Astrocyte (in vitro differentiated cells and primary cell): ENCODE results near the gene SIRT5.

ENCODE experiments used
- EZH2 ChIP-seq: IDR thresholded peaks from 2 replicates; pipeline ENCODE4 v1.6.1; 2012; ENCODE audit warnings: mild to moderate bottlenecking, low read length, inconsistent platforms; ENCODE audit not compliant: insufficient read depth
- TF ChIP-seq, protein P1 (sequence below): IDR thresholded peaks from 2 replicates; pipeline ENCODE4 v1.5.1; 2011; ENCODE audit warnings: low read depth, mild to moderate bottlenecking, inconsistent platforms, low read length, moderate library complexity; ENCODE audit not compliant: insufficient read depth

DNA sequence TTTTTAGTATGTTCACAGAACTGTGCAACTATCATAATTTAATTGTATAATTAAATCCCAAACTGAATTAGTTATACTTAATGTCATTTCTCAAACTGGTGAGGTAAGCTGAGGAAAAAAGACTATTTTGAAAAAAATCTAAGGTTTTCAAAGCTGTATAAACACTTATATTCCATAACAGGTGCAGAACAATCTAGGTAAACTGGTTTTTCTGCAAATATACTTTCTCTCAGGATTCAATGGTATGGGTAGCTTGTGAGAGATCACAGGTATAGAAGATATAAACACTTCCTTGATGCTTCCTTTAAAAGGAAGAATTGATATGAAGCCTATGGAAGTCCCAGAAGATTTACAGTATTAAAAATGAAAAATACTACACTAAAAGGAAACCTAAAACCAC is 74.4 kb downstream of the SIRT5 start:
- TF ChIP-seq, protein P1, sequence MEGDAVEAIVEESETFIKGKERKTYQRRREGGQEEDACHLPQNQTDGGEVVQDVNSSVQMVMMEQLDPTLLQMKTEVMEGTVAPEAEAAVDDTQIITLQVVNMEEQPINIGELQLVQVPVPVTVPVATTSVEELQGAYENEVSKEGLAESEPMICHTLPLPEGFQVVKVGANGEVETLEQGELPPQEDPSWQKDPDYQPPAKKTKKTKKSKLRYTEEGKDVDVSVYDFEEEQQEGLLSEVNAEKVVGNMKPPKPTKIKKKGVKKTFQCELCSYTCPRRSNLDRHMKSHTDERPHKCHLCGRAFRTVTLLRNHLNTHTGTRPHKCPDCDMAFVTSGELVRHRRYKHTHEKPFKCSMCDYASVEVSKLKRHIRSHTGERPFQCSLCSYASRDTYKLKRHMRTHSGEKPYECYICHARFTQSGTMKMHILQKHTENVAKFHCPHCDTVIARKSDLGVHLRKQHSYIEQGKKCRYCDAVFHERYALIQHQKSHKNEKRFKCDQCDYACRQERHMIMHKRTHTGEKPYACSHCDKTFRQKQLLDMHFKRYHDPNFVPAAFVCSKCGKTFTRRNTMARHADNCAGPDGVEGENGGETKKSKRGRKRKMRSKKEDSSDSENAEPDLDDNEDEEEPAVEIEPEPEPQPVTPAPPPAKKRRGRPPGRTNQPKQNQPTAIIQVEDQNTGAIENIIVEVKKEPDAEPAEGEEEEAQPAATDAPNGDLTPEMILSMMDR = no peak
- TF ChIP-seq EZH2 = no peak
